Adrenal gland (tissue), 5 donors: Measurements from ENCODE around the gene PPTC7.

Source experiments
- CTCF ChIP-seq, 6 experiments: fragments of 450-650 bp in 4 of 6; fragments of 200-600 bp in 2 of 6; sonication (generic) in 1 of 6; IDR thresholded peaks; 1 replicate in 5 of 6; 2 replicates in 1 of 6; pipeline versions ENCODE4 v1.5.1 to v1.8.0; 2016 to 2021; ENCODE audit warnings: antibody characterized with exemption in 6 of 6, mild to moderate bottlenecking in 2 of 6, moderate library complexity in 1 of 6
- POLR2A ChIP-seq, 2 donors: fragments of 450-650 bp; IDR thresholded peaks; one replicate each; pipeline ENCODE4 v1.6.1; 2017; ENCODE audit warnings: antibody characterized with exemption in 2 of 2, mild to moderate bottlenecking in 2 of 2, moderate library complexity in 1 of 2
- donor health status: DM: no; HTN: no; CAD: no.

- TF ChIP-seq POLR2A (IDR thresholded peaks at IDR 0.05) (no peak), CTCF (IDR thresholded peaks at IDR 0.05) (no peak)
Measured at GRCh38 chr12:110622582-110622981, 39.5 kb upstream of the PPTC7 start.
